WTC11 (cell line): ENCODE data around the gene SIGMAR1. TPM values are rescaled to one million over a fixed set of nuclear protein-coding genes. Genes with fewer than 3 reads are reported as not detected.

ENCODE experiments used
- ATAC-seq: fragments of 200-7000 bp; cut with Tn5 transposase; 2 replicates; pipeline ENCODE4 v1.10.0; 2021; ENCODE audit warnings: mild to moderate bottlenecking, moderate library complexity
- CTCF ChIA-PET: fragments of 300-600 bp; sonication (Branson Sonifier 250); formaldehyde crosslinking; loops from one replicate; lab custom pipeline; 2021; ENCODE audit warnings: antibody characterized with exemption; lab: Charles Lee
- POLR2A ChIA-PET: fragments of 350-600 bp; sonication (Branson Sonifier 250); formaldehyde crosslinking; loops from one replicate; lab custom pipeline; 2021; ENCODE audit warnings: antibody characterized with exemption; lab: Charles Lee
- DNase-seq: peaks from one replicate; pipeline ENCODE4 v3.0.0; 2021; ENCODE audit warnings: low spot score
- H3K27ac Mint-ChIP-seq: 2 replicates; pipeline ENCODE4 v1.8.0; 2021; ENCODE audit warnings: mixed read lengths
- H3K27me3 Mint-ChIP-seq: 2 replicates; pipeline ENCODE4 v1.8.0; 2021; ENCODE audit warnings: low read depth, mild to moderate bottlenecking, moderate library complexity, mixed read lengths
- H3K36me3 Mint-ChIP-seq: 2 replicates; pipeline ENCODE4 v1.8.0; 2021; ENCODE audit warnings: mixed read lengths
- H3K4me1 Mint-ChIP-seq: 2 replicates; pipeline ENCODE4 v1.8.0; 2022; ENCODE audit warnings: mixed read lengths
- H3K4me3 Mint-ChIP-seq: 2 replicates; pipeline ENCODE4 v1.8.0; 2021; ENCODE audit warnings: mild to moderate bottlenecking, moderate library complexity, mixed read lengths
- H3K9me3 Mint-ChIP-seq: 2 replicates; pipeline ENCODE4 v1.8.0; 2021; ENCODE audit warnings: mixed read lengths
- AR ChIP-seq: fragments of 250-450 bp; sonication (Bioruptor Pico); IDR thresholded peaks from 2 replicates; pipeline ENCODE4 v1.9.0; 2021; ENCODE audit warnings: mild to moderate bottlenecking
- ATF2 ChIP-seq: sonication (generic); formaldehyde crosslinking; IDR thresholded peaks from 2 replicates; pipeline ENCODE4 v1.8.1; 2022; ENCODE audit warnings: low read depth, missing genetic modification reagents, borderline replicate concordance
- ATF3 ChIP-seq: sonication (generic); formaldehyde crosslinking; conservative IDR thresholded peaks from 2 replicates; pipeline ENCODE4 v1.8.1; 2022; ENCODE audit warnings: mild to moderate bottlenecking, missing genetic modification reagents
- CTCF ChIP-seq: fragments of 200-600 bp; IDR thresholded peaks from 2 replicates; pipeline ENCODE4 v1.8.0; 2022; ENCODE audit warnings: antibody characterized with exemption
- GTF2I ChIP-seq: fragments of 250-450 bp; sonication (Bioruptor Pico); conservative IDR thresholded peaks from 2 replicates; pipeline ENCODE4 v1.4.0; 2021; ENCODE audit warnings: mild to moderate bottlenecking
- HMGXB4 ChIP-seq: sonication (generic); formaldehyde crosslinking; IDR thresholded peaks from 2 replicates; pipeline ENCODE4 v1.8.1; 2023; ENCODE audit warnings: mild to moderate bottlenecking, moderate library complexity, missing genetic modification reagents
- KAT7 ChIP-seq: sonication (generic); formaldehyde crosslinking; IDR thresholded peaks from 2 replicates; pipeline ENCODE4 v1.8.1; 2023; ENCODE audit warnings: missing genetic modification reagents, mild to moderate bottlenecking, borderline replicate concordance
- NFATC4 ChIP-seq: fragments of 250-450 bp; sonication (Bioruptor Pico); IDR thresholded peaks from 2 replicates; pipeline ENCODE4 v1.9.0; 2021; ENCODE audit warnings: mild to moderate bottlenecking
- NR1H2 ChIP-seq: sonication (generic); formaldehyde crosslinking; IDR thresholded peaks from 2 replicates; pipeline ENCODE4 v1.9.0; 2021; ENCODE audit warnings: mild to moderate bottlenecking, moderate library complexity, missing genetic modification reagents
- PRRX2 ChIP-seq: fragments of 250-450 bp; sonication (Bioruptor Pico); IDR thresholded peaks from 2 replicates; pipeline ENCODE4 v1.8.0; 2021; ENCODE audit warnings: mild to moderate bottlenecking
- RORB ChIP-seq: fragments of 250-450 bp; sonication (Bioruptor Pico); IDR thresholded peaks from 2 replicates; pipeline ENCODE4 v1.9.0; 2021; ENCODE audit warnings: mild to moderate bottlenecking
- SP1 ChIP-seq: sonication (generic); formaldehyde crosslinking; conservative IDR thresholded peaks from 2 replicates; pipeline ENCODE4 v1.8.1; 2022; ENCODE audit warnings: missing genetic modification reagents
- TEAD1 ChIP-seq: sonication (generic); formaldehyde crosslinking; IDR thresholded peaks from 2 replicates; pipeline ENCODE4 v1.8.0; 2022; ENCODE audit warnings: mild to moderate bottlenecking, missing genetic modification reagents
- TP53 ChIP-seq: sonication (generic); formaldehyde crosslinking; IDR thresholded peaks from 2 replicates; pipeline ENCODE4 v1.8.1; 2023; ENCODE audit warnings: mild to moderate bottlenecking, missing genetic modification reagents
- USF2 ChIP-seq: sonication (generic); formaldehyde crosslinking; IDR thresholded peaks from 2 replicates; pipeline ENCODE4 v1.8.1; 2023; ENCODE audit warnings: mild to moderate bottlenecking, missing genetic modification reagents, moderate library complexity
- ZNF281 ChIP-seq: sonication (generic); formaldehyde crosslinking; IDR thresholded peaks from 2 replicates; pipeline ENCODE4 v1.8.0; 2023; ENCODE audit warnings: mild to moderate bottlenecking, missing genetic modification reagents
- ZNF317 ChIP-seq: sonication (generic); formaldehyde crosslinking; IDR thresholded peaks from 2 replicates; pipeline ENCODE4 v1.8.1; 2023; ENCODE audit warnings: low read depth, mild to moderate bottlenecking, moderate library complexity, missing genetic modification reagents, borderline replicate concordance
- total RNA-seq: library from RNA; stranded (reverse); gene quantifications from 3 replicates; pipeline ENCODE4 v1.2.3, GENCODE V29; 2021

Gene SIGMAR1
- total RNA-seq, 1 experiment from 2014 or later, result 108 TPM

- TF ChIP-seq TP53 (CRISPR knock-in tag) (0 out of 2 replicates have a peak, but pooled peaks have one; percentile 5), SP1 (CRISPR knock-in tag) (no peak), NFATC4 (no peak), KAT7 (CRISPR knock-in tag) (0 out of 2 replicates have a peak, but pooled peaks have one; percentile 51), TEAD1 (CRISPR knock-in tag) (peak; percentile 48; the same call in 1 of the 2 replicates), PRRX2 (no peak), HMGXB4 (0 out of 2 replicates have a peak, but pooled peaks have one; percentile 53), GTF2I (CRISPR knock-in tag) (0 out of 2 replicates have a peak, but pooled peaks have one; percentile 2), NR1H2 (CRISPR knock-in tag) (no peak), ZNF281 (CRISPR knock-in tag) (no peak), CTCF (peak; percentile 89), ATF2 (CRISPR knock-in tag) (no peak), ZNF317 (CRISPR knock-in tag) (no peak)
- ATAC-seq (peak; percentile 64), DNase-seq (peak; percentile 93)
- POLR2A ChIA-PET, result interaction anchor here (0.6 to 1.4 kb wide), 7 partner anchors 8 to 214 kb away, joined by 3 to 6 read pairs (median 3); no protein-coding TSS in a partner anchor
- H3K4me1 Mint-ChIP-seq, result peaks cover 32% of the 10 kb centered on the region
- H3K36me3 Mint-ChIP-seq, result no peaks in the 10 kb centered on the region
- H3K9me3 Mint-ChIP-seq, result no peaks in the 10 kb centered on the region
- H3K27ac Mint-ChIP-seq, result no peak overlapping the region
- CTCF ChIA-PET, result interaction anchor here (0.6 to 4.1 kb wide), 53 partner anchors 9 to 336 kb away, joined by 3 to 192 read pairs (median 6); partner anchors contain the start of genes ARID3C, DCTN3, ENHO and FAM219A
- H3K27me3 Mint-ChIP-seq, result peaks cover 79% of the 10 kb centered on the region
- peak overlapping the region; percentile 78 for H3K4me3 Mint-ChIP-seq
These were observed 46.2 kb downstream of the SIGMAR1 start for GRCh38 chr9:34591248-34591916.

- Mint-ChIP-seq H3K4me1 (peaks cover 40% of the 10 kb centered on the region), H3K27me3 (peaks cover 86% of the 10 kb centered on the region), H3K9me3 (no peaks in the 10 kb centered on the region), H3K27ac (no peak overlapping the region), H3K4me3 (peak overlapping the region; percentile 78), H3K36me3 (no peaks in the 10 kb centered on the region)
- DNase-seq (no peak), ATAC-seq (peak; percentile 18)
- CTCF ChIA-PET, result interaction anchor here (0.9 to 4.1 kb wide), 31 partner anchors 8 to 216 kb away, joined by 3 to 192 read pairs (median 9); partner anchors contain the start of genes ENHO, RPP25L and SIGMAR1
- POLR2A ChIA-PET, result interaction anchor here (0.8 to 1.4 kb wide), 5 partner anchors 8 to 43 kb away, joined by 3 to 6 read pairs (median 3); no protein-coding TSS in a partner anchor
- TF ChIP-seq RORB (CRISPR knock-in tag) (no peak), GTF2I (CRISPR knock-in tag) (peak; percentile 78; the same call in 1 of the 2 replicates), AR (CRISPR knock-in tag) (no peak), ATF3 (CRISPR knock-in tag) (no peak), USF2 (CRISPR knock-in tag) (peak; percentile 50; the same call in 1 of the 2 replicates)
These were observed 47.0 kb downstream of the SIGMAR1 start for GRCh38 chr9:34590381-34591247.
